MCF 10A (cell line): ENCODE measurements around the gene CFAP46. TPM values are rescaled to one million over a fixed set of nuclear protein-coding genes. Genes with fewer than 3 reads are reported as not detected.
A peak's percentile ranks its signal among the peaks of the same experiment; 100 is the strongest.
"Not testable (repeated sequence)": the region's sequence is repeated elsewhere in the genome, so short reads cannot be mapped to it uniquely, and the experiment has no call there.

Source experiments
- BruUV-seq: library from RNA; stranded (reverse); fragments of 400-500 nt; replicated peaks from 2 replicates; lab custom pipeline; 2021; lab: Mats Ljungman, UMichigan
- CTCF ChIA-PET: fragments of 300-600 bp; sonication (Branson Sonifier 250); formaldehyde crosslinking; extraction: SDS; loops from one replicate; lab custom pipeline; 2021; ENCODE audit warnings: antibody characterized with exemption, inconsistent platforms; lab: Yijun Ruan, JAX
- POLR2A ChIA-PET: fragments of 300-600, 350-650 bp; sonication (Branson Sonifier 250); formaldehyde crosslinking; extraction: SDS; loops from one replicate; lab custom pipeline; 2020; ENCODE audit warnings: antibody characterized with exemption, inconsistent platforms; lab: Yijun Ruan, JAX
- DNase-seq: peaks from one replicate; pipeline ENCODE4 v3.0.0-alpha.2; 2018; ENCODE audit not compliant: unreplicated experiment
- H3K27ac Mint-ChIP-seq: one replicate; pipeline ENCODE4 v1.8.0; 2022; ENCODE audit warnings: mild to moderate bottlenecking, low read depth, mixed read lengths; ENCODE audit not compliant: unreplicated experiment
- H3K27me3 Mint-ChIP-seq: one replicate; pipeline ENCODE4 v1.8.0; 2022; ENCODE audit warnings: mixed read lengths; ENCODE audit not compliant: insufficient read depth, unreplicated experiment
- H3K36me3 Mint-ChIP-seq: one replicate; pipeline ENCODE4 v1.8.0; 2022; ENCODE audit warnings: mild to moderate bottlenecking, moderate library complexity, mixed read lengths; ENCODE audit not compliant: insufficient read depth, unreplicated experiment
- H3K4me1 Mint-ChIP-seq: one replicate; pipeline ENCODE4 v1.8.0; 2022; ENCODE audit warnings: mixed read lengths; ENCODE audit not compliant: insufficient read depth, unreplicated experiment
- H3K4me3 Mint-ChIP-seq: one replicate; pipeline ENCODE4 v1.8.0; 2022; ENCODE audit warnings: mild to moderate bottlenecking, moderate library complexity, mixed read lengths; ENCODE audit not compliant: unreplicated experiment
- H3K9me3 Mint-ChIP-seq: one replicate; pipeline ENCODE4 v1.8.0; 2022; ENCODE audit warnings: mixed read lengths; ENCODE audit not compliant: unreplicated experiment
- intact Hi-C: fragments of 100-400 bp; cut with micrococcal nuclease; formaldehyde crosslinking; loops from 2 replicates; pipeline ENCODE4 v1.14.1; 2022
- total RNA-seq: library from RNA; stranded (reverse); gene quantifications from 2 replicates; pipeline ENCODE4 v1.2.3, GENCODE V29; 2022
- TF ChIP-seq, protein P1 (sequence below): fragments of 200-600 bp; IDR thresholded peaks from one replicate; pipeline ENCODE4 v1.8.0; 2022; ENCODE audit warnings: antibody characterized with exemption, mild to moderate bottlenecking; ENCODE audit not compliant: unreplicated experiment

CFAP46 gene
- total RNA-seq, 1 experiment from 2014 or later, result 0.33 TPM

DNA sequence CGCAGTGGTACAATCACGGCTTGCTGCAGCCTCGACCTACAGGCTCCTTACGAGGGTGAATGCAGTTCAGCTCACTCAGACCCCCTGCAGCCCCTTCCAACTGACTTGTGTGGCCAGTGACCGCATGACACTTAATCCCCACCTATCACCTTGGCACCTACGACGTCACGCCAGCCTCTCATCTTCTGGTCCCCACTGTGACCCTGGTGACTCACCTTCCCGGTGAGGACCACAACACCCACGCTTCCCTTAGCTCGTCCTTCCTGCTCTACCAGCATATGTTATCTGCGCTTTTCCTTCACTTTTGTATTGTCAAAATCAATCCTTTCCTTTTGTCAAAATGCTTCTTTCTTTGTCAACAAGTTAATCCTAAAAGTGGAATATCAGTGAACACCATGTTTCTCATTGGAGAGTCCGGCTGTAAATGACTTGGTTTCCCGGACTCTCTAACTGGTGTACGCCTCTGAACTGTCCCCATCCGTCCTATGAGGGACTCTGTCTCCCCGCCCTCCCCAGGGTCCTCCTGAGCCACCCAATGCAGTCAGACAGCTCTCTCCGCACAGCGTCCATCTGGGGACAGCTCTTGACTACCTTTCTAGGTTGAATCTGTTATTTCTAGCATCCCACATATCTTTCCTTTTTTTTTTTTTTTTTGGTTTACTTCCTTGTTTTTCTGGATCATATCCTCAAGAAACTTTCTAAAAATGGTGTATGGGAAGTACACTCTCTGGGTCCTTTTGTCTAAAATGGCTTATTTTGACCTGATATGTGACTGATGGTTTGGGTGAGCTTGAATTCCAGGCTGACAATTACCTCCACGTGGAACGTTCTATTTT is 37.3 kb downstream of the CFAP46 start:
- no peak for DNase-seq
- Mint-ChIP-seq H3K36me3 (peaks cover 4% of the 10 kb centered on the region), H3K27ac (peak overlapping the region; percentile 75), H3K4me3 (peak overlapping the region; percentile 45), H3K9me3 (no peaks in the 10 kb centered on the region), H3K4me1 (peaks cover 22% of the 10 kb centered on the region), H3K27me3 (no peaks in the 10 kb centered on the region)
- CTCF ChIA-PET, result interaction anchor here (0.6 to 3.5 kb wide), 15 partner anchors 10 to 517 kb away, joined by 3 to 14 read pairs (median 6); no protein-coding TSS in a partner anchor
- POLR2A ChIA-PET, result interaction anchor here (2.3 kb wide), 1 partner anchor 373 kb away, joined by 9 read pairs; no protein-coding TSS in a partner anchor
- TF ChIP-seq, protein P1, sequence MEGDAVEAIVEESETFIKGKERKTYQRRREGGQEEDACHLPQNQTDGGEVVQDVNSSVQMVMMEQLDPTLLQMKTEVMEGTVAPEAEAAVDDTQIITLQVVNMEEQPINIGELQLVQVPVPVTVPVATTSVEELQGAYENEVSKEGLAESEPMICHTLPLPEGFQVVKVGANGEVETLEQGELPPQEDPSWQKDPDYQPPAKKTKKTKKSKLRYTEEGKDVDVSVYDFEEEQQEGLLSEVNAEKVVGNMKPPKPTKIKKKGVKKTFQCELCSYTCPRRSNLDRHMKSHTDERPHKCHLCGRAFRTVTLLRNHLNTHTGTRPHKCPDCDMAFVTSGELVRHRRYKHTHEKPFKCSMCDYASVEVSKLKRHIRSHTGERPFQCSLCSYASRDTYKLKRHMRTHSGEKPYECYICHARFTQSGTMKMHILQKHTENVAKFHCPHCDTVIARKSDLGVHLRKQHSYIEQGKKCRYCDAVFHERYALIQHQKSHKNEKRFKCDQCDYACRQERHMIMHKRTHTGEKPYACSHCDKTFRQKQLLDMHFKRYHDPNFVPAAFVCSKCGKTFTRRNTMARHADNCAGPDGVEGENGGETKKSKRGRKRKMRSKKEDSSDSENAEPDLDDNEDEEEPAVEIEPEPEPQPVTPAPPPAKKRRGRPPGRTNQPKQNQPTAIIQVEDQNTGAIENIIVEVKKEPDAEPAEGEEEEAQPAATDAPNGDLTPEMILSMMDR, result no peak
- intact Hi-C loops, result loop anchor here (1.0 to 10.0 kb wide), 5 partner anchors 251 to 620 kb away; partner anchors contain the start of genes CYP2E1, TUBGCP2 and ZNF511
- BruUV-seq, result no TSS peak

DNA sequence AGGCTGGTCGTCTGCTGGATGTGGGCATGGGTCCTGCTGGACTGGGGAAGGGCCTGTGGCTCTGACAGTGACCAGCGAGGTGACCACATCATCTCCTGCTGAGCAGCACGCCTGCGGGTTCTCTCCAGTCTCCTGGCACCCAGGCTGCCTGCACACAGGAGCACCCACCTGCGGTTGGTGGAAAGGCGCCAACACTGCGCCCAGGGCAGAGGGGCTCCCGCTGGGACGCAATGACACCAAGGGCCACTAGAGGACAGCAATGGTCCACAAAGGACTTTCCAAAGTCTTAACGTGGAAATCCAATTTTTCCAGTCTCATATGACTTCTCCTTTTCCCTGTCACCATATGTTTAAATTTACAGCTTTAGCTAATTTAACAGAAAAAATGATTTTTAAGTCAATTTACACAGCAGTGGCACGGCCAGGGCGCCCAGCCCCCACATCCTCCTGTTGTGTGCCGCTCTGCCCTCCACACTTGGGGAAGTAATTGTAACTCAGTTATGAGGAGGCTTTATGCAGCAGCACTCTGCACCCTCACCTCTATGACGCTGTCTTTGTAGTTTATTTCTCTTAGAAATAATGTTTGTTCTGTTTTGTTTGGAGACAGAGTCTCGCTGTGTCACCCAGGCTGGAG is 38.1 kb downstream of the CFAP46 start:
- TF ChIP-seq, protein P1, result peak; percentile 96
- BruUV-seq, result no TSS peak
- peaks cover 4% of the 10 kb centered on the region for H3K36me3 Mint-ChIP-seq
- no peaks in the 10 kb centered on the region for H3K9me3 Mint-ChIP-seq
- POLR2A ChIA-PET, result interaction anchor here (1.0 to 2.3 kb wide), 3 partner anchors 49 to 374 kb away, joined by 4 to 9 read pairs (median 4); no protein-coding TSS in a partner anchor
- H3K4me3 Mint-ChIP-seq, result peak overlapping the region; percentile 77
- no peaks in the 10 kb centered on the region for H3K27me3 Mint-ChIP-seq
- H3K4me1 Mint-ChIP-seq, result peaks cover 22% of the 10 kb centered on the region
- H3K27ac Mint-ChIP-seq, result peak overlapping the region; percentile 86
- intact Hi-C loops, result loop anchor here (1.0 to 10.0 kb wide), 5 partner anchors 250 to 621 kb away; partner anchors contain the start of genes CYP2E1, TUBGCP2 and ZNF511
- DNase-seq, result peak; percentile 64
- CTCF ChIA-PET, result interaction anchor here (0.6 to 3.5 kb wide), 22 partner anchors 11 to 517 kb away, joined by 3 to 14 read pairs (median 4); no protein-coding TSS in a partner anchor

DNA sequence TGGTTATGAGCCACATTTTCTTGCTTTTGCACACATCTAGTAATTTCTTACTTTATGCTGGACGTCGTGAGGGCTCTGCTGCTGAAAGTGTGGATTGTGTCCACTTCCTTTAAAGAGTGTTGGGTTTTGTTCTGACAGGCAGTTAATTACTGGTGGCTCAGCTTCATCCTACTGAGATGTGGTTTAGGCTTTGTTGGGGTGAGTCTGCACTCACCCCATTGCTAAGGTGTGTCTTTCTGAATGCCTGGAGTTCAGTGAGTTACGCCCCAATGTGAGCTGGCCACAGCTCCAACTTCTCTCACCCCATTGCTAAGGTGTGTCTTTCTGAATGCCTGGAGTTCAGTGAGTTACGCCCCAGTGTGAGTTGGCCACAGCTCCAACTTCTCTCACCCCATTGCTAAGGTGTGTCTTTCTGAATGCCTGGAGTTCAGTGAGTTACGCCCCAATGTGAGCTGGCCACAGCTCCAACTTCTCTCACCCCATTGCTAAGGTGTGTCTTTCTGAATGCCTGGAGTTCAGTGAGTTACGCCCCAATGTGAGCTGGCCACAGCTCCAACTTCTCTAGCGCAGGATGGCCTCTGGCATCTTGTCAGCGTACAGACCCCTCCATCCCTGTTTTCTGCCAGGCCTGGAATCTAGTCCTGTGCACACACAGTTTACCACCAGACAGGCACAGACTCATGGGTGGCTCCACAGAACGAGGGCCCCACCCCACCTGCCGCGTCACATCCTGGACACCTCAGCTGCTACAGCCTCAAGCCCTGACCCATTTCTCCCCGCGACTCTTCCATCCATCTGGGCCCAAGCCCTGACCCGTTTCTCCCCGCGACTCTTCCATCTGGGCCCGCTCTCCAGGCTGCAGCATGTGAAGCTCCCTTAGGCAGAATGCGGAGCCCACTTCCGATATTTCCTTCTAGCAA is 39.5 kb downstream of the CFAP46 start:
- BruUV-seq, H3K27me3 Mint-ChIP-seq, H3K9me3 Mint-ChIP-seq, H3K36me3 Mint-ChIP-seq: not testable (repeated sequence)
- Mint-ChIP-seq H3K27ac (peak overlapping the region; percentile 86), H3K4me1 (peaks cover 22% of the 10 kb centered on the region), H3K4me3 (peak overlapping the region; percentile 77)
- peak; percentile 27 for DNase-seq
- intact Hi-C loops, result loop anchor here (2.0 to 10.0 kb wide), 4 partner anchors 66 to 622 kb away; partner anchors contain the start of genes CYP2E1, TUBGCP2 and ZNF511
- ChIA-PET POLR2A (interaction anchor here (0.5 to 2.3 kb wide), 15 partner anchors 9 to 485 kb away, joined by 3 to 9 read pairs (median 4); no protein-coding TSS in a partner anchor), CTCF (interaction anchor here (0.5 to 3.5 kb wide), 21 partner anchors 10 to 593 kb away, joined by 3 to 14 read pairs (median 4); no protein-coding TSS in a partner anchor)

DNA sequence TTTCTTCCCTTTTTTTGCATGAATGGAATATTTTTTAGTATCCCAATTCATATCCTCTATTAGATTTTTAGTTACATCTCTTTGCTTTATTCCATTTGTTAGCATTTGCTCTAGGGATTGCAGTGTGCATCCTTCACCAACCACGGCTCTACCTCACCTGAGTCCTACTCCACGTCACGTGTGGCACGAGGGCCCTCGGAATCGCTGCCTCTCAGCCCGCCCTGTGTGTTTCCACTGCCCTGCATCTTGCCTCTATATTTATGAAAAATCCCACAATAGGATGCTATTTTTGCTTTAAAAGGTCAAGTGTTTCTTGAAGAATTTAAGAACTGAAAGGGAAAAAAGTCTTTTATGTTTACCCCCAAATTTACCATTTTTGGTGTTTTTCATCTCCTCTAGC is 41.0 kb downstream of the CFAP46 start:
- H3K27me3 Mint-ChIP-seq, result no peaks in the 10 kb centered on the region
- BruUV-seq, result no TSS peak
- CTCF ChIA-PET, result no interaction called here
- peaks cover 22% of the 10 kb centered on the region for H3K4me1 Mint-ChIP-seq
- TF ChIP-seq, protein P1, result no peak
- DNase-seq, result no peak
- POLR2A ChIA-PET, result no interaction called here
- H3K36me3 Mint-ChIP-seq, result peaks cover 4% of the 10 kb centered on the region
- no peak overlapping the region for H3K27ac Mint-ChIP-seq
- H3K4me3 Mint-ChIP-seq, result no peak overlapping the region
- intact Hi-C loops, result loop anchor here (5.0 to 10.0 kb wide), 3 partner anchors 406 to 623 kb away; partner anchors contain the start of genes CYP2E1, TUBGCP2 and ZNF511
- no peaks in the 10 kb centered on the region for H3K9me3 Mint-ChIP-seq
